GM15510 (cell line): ENCODE data around the gene VPS25.

Experiments used
- POLR2A ChIP-seq: IDR thresholded peaks from 3 replicates; pipeline ENCODE4 v1.6.1; 2011; ENCODE audit warnings: borderline replicate concordance; ENCODE audit not compliant: insufficient read length; ENCODE audit errors: extremely low read depth

VPS25 gene

DNA sequence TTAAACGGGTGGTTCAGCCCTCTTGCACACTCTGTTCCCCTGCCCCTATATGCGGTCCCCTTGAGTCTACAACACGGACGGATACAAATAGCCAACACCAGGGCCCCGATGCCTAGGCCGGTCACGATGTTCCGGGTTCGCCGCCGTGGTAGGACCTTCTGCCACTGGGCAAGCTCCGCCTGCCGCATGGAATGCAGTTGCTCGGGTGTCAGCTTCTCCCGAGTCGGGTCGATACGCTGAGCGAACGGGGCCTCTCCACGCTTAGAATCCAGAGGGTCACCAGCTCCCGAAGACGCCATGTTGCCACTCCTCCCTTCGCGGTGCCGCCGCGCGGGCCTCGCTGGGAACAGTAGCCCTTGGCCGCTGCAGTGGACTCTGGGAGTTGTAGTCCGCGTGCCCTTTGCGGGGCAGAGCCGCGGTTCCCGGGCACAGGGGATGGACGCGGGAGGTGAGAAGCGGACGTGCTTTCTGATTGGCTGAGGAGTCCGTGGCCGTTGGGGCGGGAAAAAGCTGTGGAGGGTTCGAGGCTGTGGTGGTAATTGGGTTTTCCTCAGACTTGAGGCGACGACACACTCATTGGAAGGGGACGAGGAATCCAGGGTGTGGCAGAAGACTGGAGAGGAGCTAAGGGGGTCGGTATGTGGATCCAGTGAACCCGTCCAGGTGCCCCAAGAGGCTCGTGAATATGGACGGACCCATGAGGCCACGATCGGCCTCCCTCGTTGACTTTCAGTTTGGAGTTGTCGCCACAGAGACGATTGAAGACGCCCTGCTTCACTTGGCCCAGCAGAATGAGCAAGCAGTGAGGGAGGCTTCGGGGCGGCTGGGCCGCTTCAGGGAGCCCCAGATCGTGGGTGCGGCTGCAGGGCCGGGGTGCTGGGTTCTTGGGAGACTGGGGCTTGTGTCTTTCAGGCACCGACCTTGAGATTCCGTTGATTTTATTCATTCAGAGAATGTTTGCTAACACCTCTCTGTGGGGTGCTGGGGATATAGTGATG lies 25.4 kb downstream of the VPS25 start, which contains the start of the genes CNTD1 and COA3:
TSS of gene CNTD1 (plus strand) at position 479 of the 998 bp plus-strand sequence. CDS start at position 686, 207 bp downstream.
TSS of gene COA3 (minus strand) at position 322 of the 998 bp plus-strand sequence. CDS start at position 299, 23 bp downstream.
- peak; percentile 72 for TF ChIP-seq POLR2A

DNA sequence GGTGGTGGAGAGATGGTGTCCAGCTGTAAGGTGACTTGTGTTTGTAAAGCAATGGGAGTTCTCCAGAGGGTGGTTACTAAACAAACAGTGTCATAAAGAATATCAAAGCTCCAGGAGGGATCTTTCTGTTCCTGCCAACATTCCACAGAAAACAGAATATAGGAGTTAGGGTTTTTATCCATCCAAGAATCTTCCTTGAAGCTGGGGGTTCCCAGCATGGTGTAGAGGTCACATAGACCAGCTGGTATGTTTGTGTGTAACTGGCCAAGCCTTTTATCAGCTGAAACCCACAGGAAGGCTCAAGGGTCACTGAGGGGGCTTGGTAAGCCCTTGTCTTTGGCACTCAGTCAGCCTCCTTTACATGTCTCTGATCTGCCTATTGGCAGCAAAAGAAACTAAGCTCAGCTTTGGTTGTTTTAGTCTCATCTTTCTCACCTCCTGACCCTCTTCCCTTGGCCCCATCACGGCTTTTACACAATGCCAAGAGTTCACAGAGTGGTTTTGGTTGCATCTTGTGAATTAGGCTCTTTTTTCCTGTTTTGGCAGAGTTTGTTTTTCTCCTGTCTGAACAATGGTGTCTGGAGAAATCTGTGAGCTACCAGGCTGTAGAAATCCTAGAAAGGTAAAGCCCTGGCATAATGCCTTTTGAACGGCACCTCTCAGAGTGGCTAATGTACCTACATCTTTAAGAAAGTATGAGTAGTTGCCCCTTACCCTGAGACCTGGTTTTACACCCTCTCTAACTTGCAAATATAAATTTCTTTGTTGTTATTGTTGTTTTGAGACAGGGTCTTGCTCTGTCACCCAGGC lies 30.0 kb downstream of the VPS25 start:
- TF ChIP-seq POLR2A, result no peak

DNA sequence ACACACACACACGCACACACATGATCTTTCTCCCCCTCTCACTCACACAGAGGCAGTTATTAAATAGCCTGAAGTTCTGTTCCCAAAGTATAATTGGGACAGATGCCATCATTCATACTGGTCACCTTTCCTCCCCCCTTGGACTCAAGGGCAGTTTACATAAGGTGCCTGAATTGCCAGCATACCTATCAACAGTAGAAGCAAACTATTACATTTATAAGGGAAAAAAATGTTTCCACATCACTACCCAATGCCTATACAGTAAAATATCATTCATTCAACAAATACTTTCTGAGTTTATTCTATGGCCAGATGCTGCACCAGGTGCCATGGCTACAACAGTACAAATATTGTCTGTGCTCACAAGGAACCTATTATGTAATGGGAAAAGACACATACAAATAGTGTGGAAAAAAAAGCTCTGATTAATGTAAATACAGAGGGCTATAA lies 31.7 kb downstream of the VPS25 start:
- no peak for TF ChIP-seq POLR2A

DNA sequence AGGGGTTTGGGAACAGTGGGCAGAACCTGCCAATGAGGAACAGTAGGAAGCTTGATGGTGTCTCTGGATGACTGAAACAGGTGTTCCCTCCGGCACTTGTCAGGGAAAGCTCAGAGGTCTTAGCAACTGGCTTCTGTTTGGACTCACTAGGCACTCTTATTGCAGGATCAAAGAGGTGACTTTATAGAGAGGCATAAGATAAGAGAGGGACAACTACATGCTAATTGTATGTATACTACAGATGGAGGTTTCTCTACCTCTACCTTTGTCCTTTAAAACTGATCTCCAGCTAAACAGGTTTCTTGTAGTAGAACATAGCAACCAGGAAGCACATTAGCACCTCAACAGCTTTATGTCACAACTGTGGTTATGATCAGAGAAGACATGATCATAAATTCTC lies 33.0 kb downstream of the VPS25 start:
- TF ChIP-seq POLR2A, result no peak

DNA sequence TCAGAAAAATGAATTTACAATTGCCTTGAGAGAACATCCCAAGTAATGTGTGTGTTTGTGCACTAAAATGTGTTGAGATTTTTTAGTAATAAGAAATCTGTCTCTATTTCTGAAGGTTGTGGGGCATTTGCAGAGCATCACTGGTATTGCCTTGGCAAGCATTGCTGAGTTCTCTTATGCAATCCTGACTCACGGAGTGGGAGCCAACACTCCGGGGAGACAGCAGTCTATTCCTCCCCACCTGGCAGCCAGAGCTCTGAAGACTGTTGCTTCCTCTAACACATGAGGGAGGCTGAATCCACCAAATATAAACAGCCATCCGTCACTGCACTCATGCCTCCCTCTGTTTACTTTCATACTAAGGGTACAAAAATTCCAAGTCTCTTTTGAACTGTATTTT lies 36.0 kb downstream of the VPS25 start:
- no peak for TF ChIP-seq POLR2A

DNA sequence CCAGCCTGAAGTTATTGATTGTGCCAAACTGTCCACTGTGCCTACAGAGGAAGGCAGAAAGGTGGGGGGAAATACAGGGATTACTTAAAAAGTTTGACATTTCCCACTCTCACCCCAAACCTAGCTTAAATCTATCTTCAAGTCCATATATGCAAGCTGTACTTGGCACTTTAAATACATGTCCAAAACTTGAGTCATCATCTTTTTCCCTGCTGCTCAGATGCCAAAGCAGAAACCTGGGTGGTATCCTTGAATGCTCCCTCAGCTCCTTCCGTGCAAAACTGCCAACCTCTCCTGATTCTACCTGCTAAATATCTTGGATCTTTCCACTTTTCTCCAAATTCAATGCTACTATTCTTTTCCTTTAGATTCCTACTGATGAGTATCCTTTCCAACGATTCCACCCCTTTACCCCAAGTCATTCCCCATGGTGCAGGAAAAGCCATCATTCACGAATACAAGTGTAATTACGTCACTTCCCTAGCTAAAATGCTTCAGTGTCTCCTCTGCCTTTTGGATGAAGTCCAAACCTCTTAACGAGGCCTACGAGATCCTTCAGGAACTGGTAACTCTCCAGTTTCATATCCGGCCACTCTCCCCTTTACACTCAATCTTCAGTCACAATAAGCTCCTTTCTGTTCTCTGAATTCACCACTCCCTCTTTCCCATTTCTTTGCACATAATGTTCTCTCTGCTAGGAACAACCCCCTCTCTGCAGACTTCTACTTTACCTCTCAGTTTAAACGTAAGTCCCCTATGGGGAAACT lies 41.6 kb downstream of the VPS25 start:
- TF ChIP-seq POLR2A, result no peak

DNA sequence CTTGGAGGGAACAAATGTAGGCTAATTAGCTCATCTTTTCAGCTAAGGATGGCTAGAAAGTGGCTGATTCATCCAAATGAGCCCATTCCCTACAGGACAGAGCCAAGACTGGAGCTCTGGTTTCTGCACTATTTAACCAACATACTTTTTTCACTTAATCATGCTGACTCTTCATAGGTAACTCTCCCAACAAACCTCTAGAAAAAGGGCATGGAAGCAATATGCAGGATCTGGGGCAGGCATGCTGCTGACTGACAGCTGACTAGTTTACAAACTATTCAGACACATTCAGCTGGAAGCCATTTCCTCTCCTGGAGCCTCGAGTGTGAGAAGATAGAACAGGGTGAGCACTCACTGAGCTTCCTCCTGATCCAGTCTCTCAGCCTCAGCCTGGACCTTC lies 44.6 kb downstream of the VPS25 start:
- no peak for TF ChIP-seq POLR2A

DNA sequence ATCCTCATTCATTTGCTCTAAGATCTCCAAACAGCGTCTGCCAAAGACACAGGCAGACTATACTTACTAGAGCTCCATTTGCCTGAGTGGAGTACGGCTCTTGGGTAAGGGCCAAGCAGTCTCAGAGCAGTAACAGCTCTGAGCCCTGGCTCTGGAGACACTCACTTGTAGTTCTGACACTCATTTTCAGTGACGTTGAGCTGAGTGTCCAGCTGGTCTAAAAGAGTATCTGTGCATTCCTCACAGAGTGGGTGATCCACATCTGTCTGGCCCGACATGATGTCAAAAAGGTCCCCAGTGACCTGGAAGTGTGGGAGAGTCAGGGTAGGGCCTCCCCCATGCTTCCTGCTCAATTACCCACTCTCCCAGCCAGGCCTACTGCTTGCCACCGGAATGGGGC lies 45.1 kb downstream of the VPS25 start:
- TF ChIP-seq POLR2A, result no peak

DNA sequence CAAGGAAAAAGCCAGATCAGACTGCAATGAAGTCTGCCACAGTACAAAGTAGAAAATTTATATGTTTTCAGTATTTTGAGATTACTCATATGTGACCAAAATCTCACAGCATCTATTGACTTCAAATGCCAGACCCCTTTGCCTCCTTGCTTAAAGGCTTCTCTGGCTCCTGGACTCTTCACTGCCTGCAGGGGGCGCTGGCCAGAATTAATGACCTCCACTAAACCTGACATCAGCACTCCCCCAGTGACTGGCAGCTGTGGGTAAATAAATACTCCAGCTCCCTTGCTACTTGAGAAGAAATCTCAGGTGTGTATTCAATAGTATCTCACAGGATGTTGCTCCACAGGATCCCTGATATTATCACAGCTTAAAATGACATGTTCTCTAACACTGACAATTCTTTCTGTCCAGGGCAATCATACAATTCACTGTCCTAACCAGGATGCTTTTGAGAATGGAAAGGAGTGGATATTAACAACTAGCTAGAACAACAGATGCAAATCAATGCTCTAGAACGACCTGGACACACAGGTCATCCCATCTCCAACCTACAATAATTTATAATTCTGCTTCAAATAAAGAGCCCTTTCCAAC lies 46.8 kb downstream of the VPS25 start:
- no peak for TF ChIP-seq POLR2A

DNA sequence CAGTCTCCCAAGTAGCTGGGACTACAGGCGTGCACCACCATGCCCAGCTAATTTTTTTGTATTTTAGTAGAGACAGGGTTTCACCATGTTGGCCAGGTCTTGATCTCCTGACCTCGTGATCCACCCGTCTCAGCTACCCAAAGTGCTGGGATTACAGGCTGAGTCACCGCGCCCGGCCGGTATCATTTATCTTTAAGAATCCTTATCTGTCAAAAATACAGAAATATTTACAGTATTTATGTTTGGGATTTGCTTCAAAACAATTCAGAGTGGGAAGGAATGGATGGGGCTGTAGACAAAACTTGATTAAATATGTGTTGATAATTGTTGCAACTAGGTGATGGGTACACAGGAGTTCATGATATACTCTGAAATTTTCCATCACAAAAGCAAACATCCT lies 47.9 kb downstream of the VPS25 start:
- TF ChIP-seq POLR2A, result no peak

DNA sequence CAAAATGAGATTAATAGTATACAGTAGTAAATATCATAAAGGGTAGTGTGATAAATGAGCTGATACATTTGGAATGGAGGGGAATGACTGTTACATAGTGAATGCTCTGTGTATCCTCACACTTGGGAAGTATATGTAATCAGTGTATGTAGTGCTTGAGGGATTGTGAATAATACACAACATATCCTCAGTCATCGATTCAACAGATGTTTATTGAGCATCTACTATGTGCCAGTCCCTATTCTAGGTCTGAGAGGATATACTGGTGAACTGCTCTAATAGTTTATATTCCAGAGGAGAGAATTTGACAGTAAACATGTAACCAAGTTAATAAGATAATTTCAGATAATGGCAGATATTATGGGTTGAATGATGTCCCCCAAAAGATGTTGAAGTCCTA lies 54.2 kb downstream of the VPS25 start:
- TF ChIP-seq POLR2A, result no peak
